Activated CD4-positive, alpha-beta memory T cell treated with anti-CD3 and anti-CD28 coated beads for 36 hours (primary cell): ENCODE data around the gene TMEM164. TPM values are rescaled to one million over a fixed set of nuclear protein-coding genes. Genes with fewer than 3 reads are reported as not detected.

Experiments used
- microRNA-seq: library from miRNA; unstranded; fragments of <30 nt; microRNA quantifications from one replicate; pipeline ENCODE4 v1.2.0, GENCODE V29; 2022; ENCODE audit warnings: borderline number of aligned reads, borderline microRNAs expressed, borderline replicate concordance
- total RNA-seq, 2 experiments: library from RNA; stranded (reverse); gene quantifications; one replicate each; pipeline ENCODE4 v1.2.3, GENCODE V29; 2021

TMEM164 gene
- total RNA-seq, 2 experiments from 2014 or later: 10.1 to 13.2 TPM

Small RNAs within 50 kb of the gene (microRNA-seq; reads per million reads assigned to microRNA genes)
- gene MIR3978 (not detected), gene MIR652 (1,976 reads per million, percentile 90 among the genes with 10 or more reads in this experiment)
